Karpas-422 (cell line): ENCODE data around the gene RGS3. TPM values are rescaled to one million over a fixed set of nuclear protein-coding genes. Genes with fewer than 3 reads are reported as not detected.
"Not testable (repeated sequence)": the region's sequence is repeated elsewhere in the genome, so short reads cannot be mapped to it uniquely, and the experiment has no call there.

Source experiments
- DNase-seq: peaks from one replicate; pipeline ENCODE4 v3.0.0-alpha.2; 2015
- H2AFZ ChIP-seq: fragments of 200-600 bp; sonication (generic); 2 replicates; pipeline ENCODE4 v1.6.1; 2014; ENCODE audit warnings: antibody characterized with exemption, low read length, mixed read lengths
- H3K27ac ChIP-seq: fragments of 200-600 bp; sonication (generic); 2 replicates; pipeline ENCODE4 v1.5.1; 2014; ENCODE audit warnings: mild to moderate bottlenecking, low read length, moderate library complexity
- H3K27me3 ChIP-seq: fragments of 200-600 bp; sonication (generic); 2 replicates; pipeline ENCODE4 v1.6.1; 2014; ENCODE audit warnings: low read length, mixed read lengths
- H3K36me3 ChIP-seq: fragments of 200-600 bp; sonication (generic); 2 replicates; pipeline ENCODE4 v1.6.1; 2014; ENCODE audit warnings: low read length, mixed read lengths; ENCODE audit not compliant: insufficient read depth
- H3K4me1 ChIP-seq: fragments of 200-600 bp; sonication (generic); 2 replicates; pipeline ENCODE4 v1.6.1; 2014; ENCODE audit warnings: mild to moderate bottlenecking, low read length, mixed read lengths
- H3K4me2 ChIP-seq: fragments of 200-600 bp; sonication (generic); 2 replicates; pipeline ENCODE4 v1.6.1; 2014; ENCODE audit warnings: low read length, low read depth, mild to moderate bottlenecking; ENCODE audit not compliant: poor library complexity, severe bottlenecking
- H3K4me3 ChIP-seq: fragments of 200-600 bp; sonication (generic); 2 replicates; pipeline ENCODE4 v1.5.1; 2014; ENCODE audit warnings: mild to moderate bottlenecking, antibody characterized with exemption, low read length, mixed read lengths
- H3K79me2 ChIP-seq: fragments of 200-600 bp; sonication (generic); 2 replicates; pipeline ENCODE4 v1.6.1; 2014; ENCODE audit warnings: mild to moderate bottlenecking, low read length, mixed read lengths
- H3K9ac ChIP-seq: fragments of 200-600 bp; sonication (generic); 2 replicates; pipeline ENCODE4 v1.6.0; 2014; ENCODE audit warnings: low read length
- H3K9me2 ChIP-seq: fragments of 200-600 bp; sonication (generic), shearing (Covaris generic); replicated peaks from 2 replicates; pipeline ENCODE4 v1.6.0; 2014; ENCODE audit warnings: mild to moderate bottlenecking, low read length, moderate library complexity; ENCODE audit not compliant: insufficient read depth
- H3K9me3 ChIP-seq: fragments of 300-700, 200-600 bp; sonication (generic); 2 replicates; pipeline ENCODE4 v1.6.1; 2014; ENCODE audit warnings: low read length, mixed read lengths
- H4K20me1 ChIP-seq: fragments of 200-600 bp; sonication (generic); 2 replicates; pipeline ENCODE4 v1.6.1; 2014; ENCODE audit warnings: mild to moderate bottlenecking, antibody characterized with exemption, low read length, low read depth; ENCODE audit not compliant: insufficient read depth
- total RNA-seq: library from RNA; depleted of rRNA; stranded (reverse); fragments of >200 nt; shearing (Covaris generic); gene quantifications from 2 replicates; pipeline ENCODE4 v1.2.3, GENCODE V29; 2014; ENCODE audit warnings: low replicate concordance

RGS3 gene
- total RNA-seq, 1 experiment from 2014 or later, result 1.3 TPM

DNA sequence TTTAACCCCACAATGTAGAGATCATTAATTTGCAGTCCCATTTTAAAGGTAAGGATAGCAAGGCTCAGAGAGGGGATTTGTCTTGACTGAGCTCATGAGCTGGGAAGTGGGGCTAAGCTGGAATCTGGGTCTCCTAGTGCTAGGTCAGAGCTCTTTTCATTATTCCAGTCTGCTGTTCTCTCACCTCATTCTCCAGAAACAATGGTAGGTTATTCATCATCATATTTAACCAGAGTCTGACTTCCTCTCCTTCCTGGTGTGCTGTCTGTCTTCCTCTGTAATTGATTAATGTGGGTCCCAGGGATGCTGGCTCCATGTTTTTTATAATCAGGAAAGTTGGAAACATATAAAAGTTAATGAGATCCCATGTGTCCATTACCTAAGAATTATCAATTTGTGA is 32.3 kb upstream of the RGS3 start:
- H3K4me1 ChIP-seq, result peaks cover under 1% of the 10 kb centered on the region; the same call in 1 of the 2 replicates
- H3K36me3 ChIP-seq, result no peaks in the 10 kb centered on the region
- no peak overlapping the region for H3K9ac ChIP-seq
- no peak overlapping the region for H3K4me3 ChIP-seq
- H3K79me2 ChIP-seq, result no peaks in the 10 kb centered on the region
- H4K20me1 ChIP-seq, result no peaks in the 10 kb centered on the region
- H3K9me3 ChIP-seq, result no peaks in the 10 kb centered on the region
- H3K27me3 ChIP-seq, result no peaks in the 10 kb centered on the region
- no peak for DNase-seq
- H3K4me2 ChIP-seq, result no peak overlapping the region
- H3K27ac ChIP-seq, result no peak overlapping the region
- no peaks in the 10 kb centered on the region for H3K9me2 ChIP-seq
- no peak overlapping the region for H2AFZ ChIP-seq

DNA sequence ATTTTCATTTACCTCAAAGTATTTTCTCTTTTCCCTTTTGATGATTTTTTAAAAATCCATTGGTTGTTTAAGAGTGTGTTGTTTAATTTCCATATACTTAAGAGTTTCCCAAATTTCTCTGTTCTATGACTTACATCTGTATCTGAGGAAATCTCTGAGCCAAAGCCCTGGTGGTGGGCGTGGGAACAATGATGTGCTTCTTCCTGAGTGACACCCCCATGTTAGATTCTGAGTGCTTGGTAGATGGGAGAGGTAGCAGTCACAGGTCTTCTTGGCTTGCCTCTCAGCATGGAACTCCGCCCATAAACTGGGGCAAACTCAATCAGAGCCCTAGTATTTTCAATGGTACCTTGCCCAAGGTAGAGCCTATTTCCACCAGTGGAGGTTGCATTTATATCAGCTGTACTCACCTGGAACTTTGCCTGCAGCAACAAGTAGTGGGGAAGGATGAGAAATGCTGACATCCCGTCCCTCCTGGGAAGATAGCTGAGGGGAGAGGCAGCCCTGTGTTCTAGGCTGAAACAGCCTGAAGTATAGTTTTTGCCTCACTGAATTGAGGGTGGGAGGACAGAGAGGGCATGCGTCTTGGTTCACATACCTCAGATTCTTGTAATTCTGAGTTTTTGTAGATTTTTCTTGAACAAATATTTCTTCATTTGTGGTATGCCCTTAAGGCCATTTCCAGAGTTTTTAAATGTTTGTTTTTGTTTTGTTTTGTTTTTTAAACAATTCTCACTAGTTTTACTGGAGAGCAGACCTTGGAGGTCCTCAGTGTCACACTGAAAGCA is 26.6 kb upstream of the RGS3 start:
- H3K4me2 ChIP-seq, result no peak overlapping the region
- H3K79me2 ChIP-seq, result no peaks in the 10 kb centered on the region
- no peaks in the 10 kb centered on the region for H4K20me1 ChIP-seq
- no peak overlapping the region for H2AFZ ChIP-seq
- H3K36me3 ChIP-seq, result no peaks in the 10 kb centered on the region
- no peaks in the 10 kb centered on the region for H3K9me3 ChIP-seq
- H3K9ac ChIP-seq, result no peak overlapping the region
- DNase-seq, result no peak
- H3K27me3 ChIP-seq, result no peaks in the 10 kb centered on the region
- no peaks in the 10 kb centered on the region for H3K9me2 ChIP-seq
- no peaks in the 10 kb centered on the region for H3K4me1 ChIP-seq
- no peak overlapping the region for H3K27ac ChIP-seq
- H3K4me3 ChIP-seq, result no peak overlapping the region

DNA sequence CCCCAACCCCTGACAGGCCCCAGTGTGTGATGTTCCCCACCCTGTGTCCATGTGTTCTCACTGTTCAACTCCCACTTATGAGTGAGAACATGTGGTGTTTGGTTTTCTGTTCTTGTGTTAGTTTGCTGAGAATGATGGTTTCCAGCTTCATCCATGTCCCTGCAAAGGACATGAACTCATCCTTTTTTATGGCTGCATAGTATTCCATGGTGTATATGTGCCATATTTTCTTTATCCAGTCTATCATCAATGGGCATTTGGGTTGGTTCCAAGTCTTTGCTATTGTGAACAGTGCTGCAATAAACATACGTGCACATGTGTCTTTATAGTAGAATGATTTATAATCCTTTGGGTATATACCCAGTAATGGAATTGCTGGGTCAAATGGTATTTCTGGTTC is 25.8 kb upstream of the RGS3 start:
- H2AFZ ChIP-seq, H3K9me2 ChIP-seq, DNase-seq, H3K4me1 ChIP-seq, H3K9ac ChIP-seq, H4K20me1 ChIP-seq, H3K4me3 ChIP-seq, H3K36me3 ChIP-seq, H3K4me2 ChIP-seq, H3K27ac ChIP-seq, H3K9me3 ChIP-seq, H3K79me2 ChIP-seq, H3K27me3 ChIP-seq: not testable (repeated sequence)

DNA sequence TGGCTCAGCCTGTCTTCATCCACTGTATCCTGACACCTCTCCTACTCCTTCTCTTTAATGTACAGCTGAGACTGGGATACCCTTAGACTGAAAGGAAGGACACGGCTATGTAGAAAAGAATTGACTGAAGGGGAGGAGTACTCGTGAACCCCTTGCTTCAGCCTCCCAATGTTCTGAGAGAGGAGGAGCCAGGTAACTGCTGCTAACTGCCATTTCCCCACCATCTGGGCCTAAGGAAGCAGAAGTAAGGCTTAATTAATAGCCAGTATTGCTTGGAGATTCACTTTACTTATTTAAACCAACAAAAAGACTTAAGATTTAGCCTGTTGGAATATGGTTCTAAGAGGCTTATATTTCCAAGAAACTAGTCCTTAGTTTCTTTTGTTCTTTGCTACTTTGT is 18.8 kb upstream of the RGS3 start:
- H3K9me2 ChIP-seq, result no peaks in the 10 kb centered on the region
- no peaks in the 10 kb centered on the region for H3K36me3 ChIP-seq
- no peaks in the 10 kb centered on the region for H3K4me1 ChIP-seq
- H3K9ac ChIP-seq, result no peak overlapping the region
- no peak for DNase-seq
- H3K27ac ChIP-seq, result no peak overlapping the region
- no peak overlapping the region for H2AFZ ChIP-seq
- H3K9me3 ChIP-seq, result no peaks in the 10 kb centered on the region
- H4K20me1 ChIP-seq, result no peaks in the 10 kb centered on the region
- no peak overlapping the region for H3K4me3 ChIP-seq
- no peaks in the 10 kb centered on the region for H3K79me2 ChIP-seq
- H3K4me2 ChIP-seq, result no peak overlapping the region
- H3K27me3 ChIP-seq, result no peaks in the 10 kb centered on the region

DNA sequence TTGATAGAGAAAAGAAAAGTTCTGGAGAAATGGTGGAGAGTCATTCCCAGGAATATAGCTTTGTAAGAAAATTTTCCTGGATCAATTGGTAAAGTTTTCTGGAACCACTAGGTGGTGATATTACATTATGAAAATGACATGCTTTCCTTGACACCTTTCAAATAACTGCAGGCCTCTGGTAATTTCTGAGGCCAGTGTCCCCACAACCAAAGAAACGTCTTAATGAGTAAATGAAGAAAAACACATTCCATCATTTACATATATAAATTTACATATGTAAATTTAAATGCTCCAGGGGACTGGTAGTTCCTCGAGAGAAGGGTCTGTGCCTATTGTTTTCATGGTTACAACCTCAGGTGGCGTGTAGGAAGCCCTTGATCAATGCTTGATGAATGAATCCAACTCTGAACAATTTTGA is 17.2 kb upstream of the RGS3 start:
- DNase-seq, result peak; percentile 59
- no peaks in the 10 kb centered on the region for H3K9me3 ChIP-seq
- H3K79me2 ChIP-seq, result no peaks in the 10 kb centered on the region
- no peak overlapping the region for H3K27ac ChIP-seq
- H4K20me1 ChIP-seq, result no peaks in the 10 kb centered on the region
- no peak overlapping the region for H3K4me3 ChIP-seq
- H3K4me1 ChIP-seq, result no peaks in the 10 kb centered on the region
- H3K36me3 ChIP-seq, result no peaks in the 10 kb centered on the region
- H2AFZ ChIP-seq, result no peak overlapping the region
- no peaks in the 10 kb centered on the region for H3K9me2 ChIP-seq
- H3K9ac ChIP-seq, result no peak overlapping the region
- no peaks in the 10 kb centered on the region for H3K27me3 ChIP-seq
- H3K4me2 ChIP-seq, result no peak overlapping the region

DNA sequence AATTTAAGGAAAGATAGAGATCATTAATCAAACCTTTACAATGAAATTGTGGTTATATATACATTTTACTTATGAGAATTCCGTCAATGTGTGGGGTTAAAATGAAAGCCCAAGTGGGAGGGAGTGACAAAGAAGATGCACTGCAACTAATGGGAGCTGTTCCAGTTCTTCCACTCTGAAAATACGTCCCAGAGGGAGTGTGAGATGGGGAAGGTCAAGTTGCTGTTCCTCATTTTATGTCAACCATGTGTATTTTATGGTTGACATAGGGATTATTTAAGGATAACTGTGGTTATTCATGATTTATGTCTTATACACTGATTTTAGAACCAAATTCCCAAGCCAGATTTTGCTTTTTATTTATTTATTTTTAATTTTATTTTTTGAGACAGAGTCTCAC is 14.2 kb upstream of the RGS3 start:
- no peak for DNase-seq
- H3K27ac ChIP-seq, result no peak overlapping the region
- H3K9ac ChIP-seq, result no peak overlapping the region
- H3K79me2 ChIP-seq, result no peaks in the 10 kb centered on the region
- no peak overlapping the region for H3K4me3 ChIP-seq
- H3K27me3 ChIP-seq, result no peaks in the 10 kb centered on the region
- H4K20me1 ChIP-seq, result no peaks in the 10 kb centered on the region
- no peaks in the 10 kb centered on the region for H3K9me3 ChIP-seq
- H2AFZ ChIP-seq, result no peak overlapping the region
- H3K36me3 ChIP-seq, result no peaks in the 10 kb centered on the region
- H3K4me1 ChIP-seq, result no peaks in the 10 kb centered on the region
- H3K9me2 ChIP-seq, result no peaks in the 10 kb centered on the region
- H3K4me2 ChIP-seq, result no peak overlapping the region

DNA sequence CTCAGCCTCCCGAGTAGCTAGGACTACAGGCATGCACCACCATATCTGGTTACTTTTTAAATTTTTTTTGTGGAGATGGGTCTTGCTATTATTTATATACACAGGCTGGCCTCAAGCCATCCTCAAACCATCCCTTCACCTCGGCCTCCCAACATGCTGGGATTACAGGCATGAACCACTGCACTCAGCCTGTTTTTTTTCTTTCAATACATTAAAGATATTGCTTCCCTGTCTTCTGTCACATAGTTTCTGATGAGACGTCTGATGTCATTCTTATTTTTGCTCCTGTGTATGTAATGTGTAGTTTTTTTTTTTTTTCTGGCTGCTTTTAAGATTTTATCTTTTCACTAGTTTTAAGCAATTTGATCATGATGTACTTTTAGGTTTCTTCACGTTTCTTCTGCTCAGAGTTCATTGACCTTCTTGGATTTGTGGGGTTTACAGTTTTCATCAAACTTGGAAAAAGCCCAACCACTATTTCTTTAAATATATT is 11.4 kb upstream of the RGS3 start:
- no peaks in the 10 kb centered on the region for H3K9me2 ChIP-seq
- H3K4me1 ChIP-seq, result no peaks in the 10 kb centered on the region
- H3K9ac ChIP-seq, result no peak overlapping the region
- H4K20me1 ChIP-seq, result no peaks in the 10 kb centered on the region
- no peak overlapping the region for H2AFZ ChIP-seq
- H3K79me2 ChIP-seq, result no peaks in the 10 kb centered on the region
- DNase-seq, result no peak
- H3K27ac ChIP-seq, result no peak overlapping the region
- H3K9me3 ChIP-seq, result no peaks in the 10 kb centered on the region
- H3K4me2 ChIP-seq, result no peak overlapping the region
- no peaks in the 10 kb centered on the region for H3K27me3 ChIP-seq
- H3K4me3 ChIP-seq, result no peak overlapping the region
- no peaks in the 10 kb centered on the region for H3K36me3 ChIP-seq

DNA sequence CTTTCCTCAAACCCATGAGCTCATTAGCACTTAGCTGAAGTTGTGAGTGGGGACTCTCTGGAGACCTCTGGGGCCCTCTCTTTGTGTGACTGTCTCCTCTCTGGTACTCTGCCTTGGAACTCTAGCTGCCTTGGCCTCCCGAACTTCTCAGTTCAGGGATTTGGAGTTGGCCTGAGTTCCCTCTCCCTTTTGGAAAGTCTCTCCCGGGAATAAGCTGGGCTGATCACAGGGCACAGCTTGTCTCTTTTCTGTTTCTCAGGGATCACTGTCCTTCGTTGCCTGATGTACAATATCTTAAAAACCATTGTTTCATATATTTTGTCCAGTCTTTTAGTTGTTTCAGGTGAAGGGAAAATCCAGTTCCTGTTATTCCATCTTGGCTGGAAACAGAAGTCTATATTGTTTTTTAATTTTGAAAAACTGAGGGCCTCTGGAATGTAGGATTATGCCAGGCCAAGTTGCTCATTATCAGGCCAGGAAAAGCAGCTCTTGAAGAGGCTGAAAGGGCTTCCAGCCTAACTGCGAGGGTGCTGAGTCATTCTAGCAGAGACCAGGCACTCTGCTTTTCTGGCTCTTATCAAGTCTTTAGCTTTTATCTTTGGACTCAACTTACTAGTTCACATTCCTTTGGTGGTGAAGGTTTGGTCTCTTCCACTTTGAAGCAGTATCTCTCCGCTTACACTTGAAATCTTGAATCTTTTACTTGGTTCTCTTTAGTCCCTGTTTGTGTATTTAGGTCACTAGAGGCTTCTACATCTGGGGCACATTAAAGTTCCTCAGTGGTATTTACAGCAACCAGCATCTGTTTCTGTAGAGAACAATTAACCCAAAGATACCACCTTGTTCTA is 8.4 kb upstream of the RGS3 start:
- no peak overlapping the region for H3K9ac ChIP-seq
- H3K4me2 ChIP-seq, result no peak overlapping the region
- DNase-seq, result no peak

More for the DNA sequence above, 8.4 kb upstream of the RGS3 start:
- Histone ChIP-seq H3K79me2 (no peaks in the 10 kb centered on the region), H3K9me3 (no peaks in the 10 kb centered on the region), H3K27me3 (no peaks in the 10 kb centered on the region), H3K4me1 (no peaks in the 10 kb centered on the region), H2AFZ (no peak overlapping the region), H3K27ac (no peak overlapping the region), H4K20me1 (no peaks in the 10 kb centered on the region), H3K36me3 (no peaks in the 10 kb centered on the region), H3K9me2 (no peaks in the 10 kb centered on the region), H3K4me3 (no peak overlapping the region)
